GM23338 (cell line): Measurements from ENCODE around the gene FBXO15. TPM values are rescaled to one million over a fixed set of nuclear protein-coding genes. Genes with fewer than 3 reads are reported as not detected.

ENCODE experiments used
- ATAC-seq: fragments of 200-7000 bp; cut with Tn5 transposase; 3 replicates; pipeline ENCODE4 v1.9.1; 2020
- DNase-seq: peaks from one replicate; pipeline ENCODE4 v3.0.0-alpha.2; 2015; ENCODE audit warnings: low spot score
- H2AFZ ChIP-seq: fragments of 200-600 bp; sonication (generic); 2 replicates; pipeline ENCODE4 v1.8.0; 2016; ENCODE audit warnings: antibody characterized with exemption, mild to moderate bottlenecking, moderate library complexity
- H3F3A ChIP-seq: fragments of 200-600 bp; sonication (generic); replicated peaks from 2 replicates; pipeline ENCODE4 v1.8.0; 2017; ENCODE audit warnings: antibody characterized with exemption, mixed run types, low read depth
- H3K27ac ChIP-seq: fragments of 200-600 bp; sonication (generic); 2 replicates; pipeline ENCODE4 v1.6.1; 2016; ENCODE audit warnings: low read depth
- H3K27me3 ChIP-seq: fragments of 200-600 bp; sonication (generic); 2 replicates; pipeline ENCODE4 v1.8.0; 2016; ENCODE audit warnings: mild to moderate bottlenecking, mixed run types, moderate library complexity; ENCODE audit not compliant: insufficient read depth
- H3K36me3 ChIP-seq: fragments of 200-600 bp; sonication (generic); 2 replicates; pipeline ENCODE4 v1.8.0; 2016; ENCODE audit warnings: mild to moderate bottlenecking; ENCODE audit not compliant: insufficient read depth
- H3K4me1 ChIP-seq: fragments of 200-600 bp; sonication (generic); 2 replicates; pipeline ENCODE4 v1.8.0; 2016; ENCODE audit warnings: mild to moderate bottlenecking, moderate library complexity; ENCODE audit not compliant: insufficient read depth
- H3K4me2 ChIP-seq: fragments of 200-600 bp; sonication (generic); 2 replicates; pipeline ENCODE4 v1.7.1; 2017; ENCODE audit warnings: mixed run types
- H3K4me3 ChIP-seq: fragments of 200-600 bp; sonication (generic); 2 replicates; pipeline ENCODE4 v1.6.1; 2016; ENCODE audit warnings: mixed run types
- H3K79me2 ChIP-seq: fragments of 200-600 bp; sonication (generic); replicated peaks from 2 replicates; pipeline ENCODE4 v1.8.0; 2017; ENCODE audit warnings: mild to moderate bottlenecking; ENCODE audit not compliant: insufficient read depth
- H3K9me2 ChIP-seq: fragments of 200-600 bp; sonication (generic); 2 replicates; pipeline ENCODE4 v1.8.0; 2017; ENCODE audit not compliant: insufficient read depth
- H4K20me1 ChIP-seq: fragments of 200-600 bp; sonication (generic); replicated peaks from 2 replicates; pipeline ENCODE4 v1.8.0; 2017; ENCODE audit warnings: mild to moderate bottlenecking; ENCODE audit not compliant: insufficient read depth
- H3K27ac Mint-ChIP-seq: 2 replicates; pipeline ENCODE4 v1.8.0; 2020; ENCODE audit warnings: inconsistent platforms, mild to moderate bottlenecking, moderate library complexity, mixed read lengths
- H3K27me3 Mint-ChIP-seq: 3 replicates; pipeline ENCODE4 v1.8.0; 2022; ENCODE audit warnings: low read depth, mild to moderate bottlenecking, moderate library complexity, mixed read lengths, inconsistent platforms; ENCODE audit not compliant: insufficient read depth, poor library complexity
- H3K36me3 Mint-ChIP-seq: 3 replicates; pipeline ENCODE4 v1.8.0; 2021; ENCODE audit warnings: low read depth, mild to moderate bottlenecking, inconsistent platforms, moderate library complexity, mixed read lengths
- H3K4me1 Mint-ChIP-seq: 3 replicates; pipeline ENCODE4 v1.8.0; 2020; ENCODE audit warnings: mild to moderate bottlenecking, inconsistent platforms, mixed read lengths
- H3K4me3 Mint-ChIP-seq: 3 replicates; pipeline ENCODE4 v1.8.0; 2021; ENCODE audit warnings: moderate library complexity, mild to moderate bottlenecking, inconsistent platforms, mixed read lengths
- H3K9me3 Mint-ChIP-seq: 3 replicates; pipeline ENCODE4 v1.8.0; 2020; ENCODE audit warnings: moderate library complexity, mild to moderate bottlenecking, inconsistent platforms, mixed read lengths
- CREB1 ChIP-seq: fragments of 250-450 bp; sonication (Bioruptor Pico); IDR thresholded peaks from 2 replicates; pipeline ENCODE4 v1.5.0; 2020; ENCODE audit warnings: low read depth, mild to moderate bottlenecking, moderate library complexity
- CTCF ChIP-seq, 2 experiments: fragments of 200-600 bp in 1 of 2; sonication (generic) in 1 of 2; conservative IDR thresholded peaks; 2 replicates each; pipeline versions ENCODE4 v1.5.1 to v1.6.1; 2016 to 2017; ENCODE audit warnings: antibody characterized with exemption in 2 of 2, low read depth in 2 of 2, mild to moderate bottlenecking in 2 of 2, moderate library complexity in 1 of 2
- NANOG ChIP-seq: IDR thresholded peaks from 2 replicates; pipeline ENCODE4 v1.6.1; 2016; ENCODE audit warnings: antibody characterized with exemption, borderline replicate concordance
- POLR2AphosphoS5 ChIP-seq: IDR thresholded peaks from 2 replicates; pipeline ENCODE4 v1.6.1; 2016; ENCODE audit warnings: antibody characterized with exemption, low read depth
- ZNF331 ChIP-seq: fragments of 250-450 bp; sonication (Bioruptor Pico); IDR thresholded peaks from 2 replicates; pipeline ENCODE4 v1.5.0; 2020; ENCODE audit warnings: low read depth, mild to moderate bottlenecking, moderate library complexity
- ZNF462 ChIP-seq: fragments of 250-450 bp; sonication (Bioruptor Pico); IDR thresholded peaks from 2 replicates; pipeline ENCODE4 v1.5.0; 2020; ENCODE audit warnings: mild to moderate bottlenecking, moderate library complexity
- polyA plus RNA-seq: library from polyadenylated mRNA; unstranded; fragments of >200 nt; fragmentation: Nextera tagmentation; extraction: Ambion mirVana; gene quantifications from 2 replicates; pipeline ENCODE4 v1.2.1, GENCODE V29; 2016
- total RNA-seq: library from RNA; depleted of rRNA; stranded (reverse); fragments of >200 nt; shearing (Covaris generic); gene quantifications from 2 replicates; pipeline ENCODE4 v1.2.3, GENCODE V29; 2014

FBXO15 gene
- total and polyA plus RNA-seq, 2 experiments from 2014 or later = 0.21 to 0.53 TPM

GRCh38 chr18:74083557-74083952 is 64.1 kb downstream of the FBXO15 start (continued):
- no peak for TF ChIP-seq ZNF462

GRCh38 chr18:74082742-74083556 is 64.7 kb downstream of the FBXO15 start:
- Histone ChIP-seq H3K27me3 (no peaks in the 10 kb centered on the region), H3K4me2 (no peak overlapping the region), H2AFZ (peak overlapping the region; percentile 91), H3K4me3 (no peak overlapping the region), H3F3A (no peaks in the 10 kb centered on the region), H4K20me1 (no peaks in the 10 kb centered on the region), H3K27ac (no peak overlapping the region), H3K4me1 (no peaks in the 10 kb centered on the region), H3K9me2 (no peaks in the 10 kb centered on the region), H3K36me3 (no peaks in the 10 kb centered on the region), H3K79me2 (no peaks in the 10 kb centered on the region)
- peaks cover 1% of the 10 kb centered on the region for H3K27me3 Mint-ChIP-seq
- no peak overlapping the region for H3K27ac Mint-ChIP-seq
- no peaks in the 10 kb centered on the region; the same call in 2 of the 3 replicates for H3K9me3 Mint-ChIP-seq
- DNase-seq (no peak), ATAC-seq (no peak)
- H3K36me3 Mint-ChIP-seq = no peaks in the 10 kb centered on the region
- H3K4me3 Mint-ChIP-seq = no peak overlapping the region
- H3K4me1 Mint-ChIP-seq = peaks cover 5% of the 10 kb centered on the region; the same call in 2 of the 3 replicates
- no peak for TF ChIP-seq CREB1 (CRISPR knock-in tag)
- TF ChIP-seq POLR2AphosphoS5 = no peak
- TF ChIP-seq NANOG = no peak
- no peak for TF ChIP-seq CTCF (conservative IDR thresholded peaks at IDR 0.05; ENCODE audit: low read depth in 2 of 2)
- no peak for TF ChIP-seq ZNF331 (CRISPR knock-in tag)
- TF ChIP-seq ZNF462 = no peak
